ENCODE results near the gene ANG.
"Not testable (repeated sequence)": the region's sequence is repeated elsewhere in the genome, so short reads cannot be mapped to it uniquely, and the experiment has no call there.

ANG gene

DNA sequence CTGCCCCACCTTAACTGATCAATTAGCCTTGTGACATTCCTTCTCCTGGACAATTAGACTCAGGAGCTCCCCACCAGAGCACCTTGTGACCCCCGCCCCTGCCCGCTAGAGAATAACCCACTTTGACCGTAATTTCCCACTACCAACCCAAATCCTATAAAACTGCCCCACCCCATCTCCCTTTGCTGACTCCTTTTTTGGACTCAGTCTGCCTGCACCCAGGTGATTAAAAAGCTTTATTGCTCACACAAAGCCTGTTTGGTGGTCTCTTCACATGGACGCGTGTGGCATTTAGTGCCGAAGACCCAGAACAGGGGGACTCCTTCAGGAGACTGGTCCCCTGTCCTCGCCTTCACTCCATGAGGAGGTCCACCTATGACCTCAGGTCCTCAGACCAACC lies 12.4 kb downstream of the ANG start:
- DNase-seq: not testable (repeated sequence)

- DNase-seq: no peak
Observed at GRCh38 chr14:20706657-20707355, 18.2 kb downstream of the ANG start.

DNA sequence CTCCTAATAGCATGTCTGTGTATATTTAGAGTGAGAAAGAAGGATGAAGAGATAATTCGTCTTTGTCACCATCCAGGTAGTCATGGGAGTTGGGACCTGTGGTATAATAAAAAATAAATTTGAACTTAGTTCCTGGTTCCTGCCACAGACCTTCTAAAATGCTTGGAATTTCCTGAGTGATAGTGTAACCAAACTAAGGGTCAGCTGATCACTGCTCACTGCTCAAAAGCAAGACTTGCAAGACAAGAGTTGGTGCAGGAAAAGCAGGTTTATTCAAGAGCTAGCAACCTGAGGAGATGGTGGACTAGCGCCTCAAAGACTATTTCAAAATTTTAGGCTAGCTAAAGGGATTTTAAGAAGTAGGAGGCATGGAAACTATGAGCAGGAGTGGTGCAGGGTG lies 19.1 kb downstream of the ANG start:
- DNase-seq: no peak

- no peak for DNase-seq
Observed at GRCh38 chr14:20711261-20711660, 22.7 kb downstream of the ANG start.

DNA sequence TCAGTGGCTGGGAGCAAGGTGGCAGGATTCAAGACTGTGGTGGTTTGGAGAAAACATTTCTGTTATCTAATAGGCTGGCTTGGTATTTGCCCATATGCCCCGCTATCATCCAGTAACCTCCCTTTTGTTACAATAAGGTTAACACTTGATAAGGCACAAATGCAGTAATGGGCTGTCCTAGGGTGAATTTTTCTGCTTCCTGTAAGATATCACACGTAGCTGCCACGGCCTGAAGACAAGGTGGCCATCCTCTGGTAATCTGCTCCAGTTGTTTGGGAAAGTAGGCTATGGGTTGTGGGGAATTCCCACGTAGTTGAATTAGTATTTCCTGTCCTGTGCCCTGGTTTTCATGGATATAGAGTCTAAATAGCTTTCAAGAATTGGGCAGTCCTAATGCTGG lies 23.1 kb downstream of the ANG start:
- no peak for DNase-seq

DNA sequence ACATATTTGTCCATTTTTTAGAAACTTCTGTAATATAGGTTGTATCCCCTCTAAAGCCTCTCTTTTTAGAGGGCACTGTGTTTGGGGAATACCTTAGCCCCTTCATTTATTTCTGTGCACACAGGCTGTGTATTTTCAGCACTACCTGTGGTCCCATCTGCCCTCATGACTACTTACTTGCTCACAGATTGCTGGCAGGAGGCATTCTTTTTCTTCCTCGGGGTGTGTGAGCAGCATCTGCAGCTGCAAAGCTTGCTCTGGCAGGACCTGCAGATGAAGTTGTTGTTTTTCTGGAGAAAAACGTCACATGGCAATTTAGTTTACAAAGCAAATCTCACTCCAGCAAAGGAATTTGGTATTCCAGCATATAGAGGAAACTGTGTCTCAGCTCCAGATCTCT lies 24.3 kb downstream of the ANG start:
- DNase-seq: no peak

DNA sequence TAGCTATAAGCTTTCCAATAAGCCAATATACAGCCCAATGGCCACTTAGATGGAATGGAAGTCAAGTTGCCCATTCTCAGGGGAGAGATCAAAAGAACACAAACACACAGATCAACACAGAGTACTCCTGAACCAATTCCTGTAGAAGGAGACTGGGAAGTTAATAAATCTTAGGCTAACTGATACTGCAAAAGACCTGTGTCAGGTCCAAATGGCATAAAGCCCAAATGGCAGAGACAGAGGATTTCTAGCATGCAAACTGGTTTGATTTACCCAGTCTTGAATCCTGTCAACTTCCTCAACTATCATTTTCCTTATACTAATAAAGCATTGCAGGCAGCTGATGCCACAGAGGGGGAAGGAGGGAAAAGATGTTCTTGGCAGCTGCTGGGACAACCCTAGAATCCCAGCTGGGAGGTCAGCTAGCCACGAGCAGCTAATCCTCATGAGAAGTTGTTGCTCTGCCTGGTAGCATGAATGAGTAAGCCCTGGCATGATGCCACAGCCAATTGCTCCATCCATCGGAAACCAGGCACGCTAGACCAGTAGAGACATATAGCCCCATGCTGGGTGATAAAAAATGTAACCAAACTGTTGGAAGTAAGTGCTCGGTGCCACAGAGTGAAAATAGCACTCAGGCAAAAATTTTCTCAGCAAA lies 26.2 kb downstream of the ANG start:
- DNase-seq: no peak

DNA sequence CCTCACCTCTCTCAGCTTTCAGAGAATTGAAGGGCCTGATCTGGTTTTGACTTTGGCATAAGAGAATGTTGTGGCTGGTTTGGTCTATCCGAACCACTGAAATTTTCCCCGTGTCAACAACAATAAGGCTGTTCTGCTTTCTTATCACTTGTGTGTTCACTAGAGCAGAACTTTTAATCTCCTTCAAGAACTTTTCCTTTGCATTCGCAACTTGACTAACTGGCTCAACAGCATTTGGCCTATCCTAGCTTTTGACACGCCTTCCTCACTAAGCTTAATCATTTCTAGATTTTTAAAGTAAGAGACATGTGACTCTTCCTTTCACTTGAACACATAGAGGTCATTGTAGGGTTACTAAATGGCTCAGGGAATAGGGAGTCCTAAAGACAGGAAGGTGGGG lies 31.2 kb downstream of the ANG start:
- no peak for DNase-seq

- no peak for DNase-seq
Observed at GRCh38 chr14:20720741-20721140, 32.2 kb downstream of the ANG start.

DNA sequence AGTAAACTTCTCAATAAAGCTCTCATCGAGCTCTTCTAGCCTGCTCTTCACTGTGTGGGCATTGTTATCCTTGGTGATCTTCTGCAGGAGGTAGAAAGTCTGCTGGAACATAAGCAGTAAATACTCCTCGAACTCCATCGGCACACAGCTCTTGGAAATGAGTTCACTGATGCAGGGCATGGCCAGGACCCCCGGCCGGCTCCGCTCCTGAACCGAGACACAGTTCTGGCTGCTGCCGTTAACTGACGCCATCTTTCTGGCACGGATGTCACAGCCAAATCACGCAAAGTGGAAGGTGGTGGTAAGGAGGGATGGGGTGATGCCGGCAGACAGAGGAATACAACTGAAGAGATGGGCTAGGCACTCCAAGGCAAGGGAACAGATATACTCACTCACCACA lies 33.5 kb downstream of the ANG start:
- DNase-seq: no peak

DNA sequence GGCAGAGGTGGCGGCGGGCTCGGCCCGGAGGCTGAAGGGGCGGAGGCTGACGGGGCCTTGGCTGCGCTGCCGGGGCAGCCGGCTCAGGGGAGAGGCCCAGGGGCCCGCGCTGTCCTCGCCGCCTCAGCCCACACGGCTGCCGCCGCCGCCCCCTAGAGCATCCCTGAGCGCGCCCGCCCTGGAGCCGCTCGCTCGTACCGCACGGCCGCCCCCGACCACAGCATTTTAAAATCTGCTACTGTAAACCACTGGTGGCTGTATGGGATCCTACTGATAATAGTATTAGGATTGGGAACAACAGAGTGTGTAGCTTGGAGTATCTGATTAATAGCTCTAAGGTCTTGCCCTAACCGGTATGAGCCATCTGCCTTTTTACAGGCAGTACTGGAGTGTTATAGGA lies 34.9 kb downstream of the ANG start:
- DNase-seq: no peak

GRCh38 chr14:20726121-20726520 lies 37.6 kb downstream of the ANG start:
- DNase-seq: not testable (repeated sequence)

DNA sequence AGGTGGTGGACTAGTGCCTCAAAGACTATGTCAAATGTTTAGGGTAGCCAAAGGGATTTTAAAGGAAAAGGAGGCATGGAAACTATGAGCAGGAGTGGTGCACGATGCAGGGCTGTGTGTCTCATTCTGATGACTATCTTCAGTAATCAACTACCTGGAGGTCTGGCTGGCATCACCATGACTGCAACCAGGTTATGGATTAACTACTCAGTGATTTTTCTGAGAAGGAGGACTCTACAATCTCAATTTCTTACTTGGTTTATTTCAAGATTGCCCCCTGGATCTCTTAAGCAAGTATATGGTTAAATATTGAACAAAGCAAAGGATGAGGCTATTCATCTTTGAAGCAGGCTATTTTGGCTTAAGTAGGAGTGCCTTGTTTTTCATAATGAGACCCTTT lies 38.0 kb downstream of the ANG start:
- no peak for DNase-seq

DNA sequence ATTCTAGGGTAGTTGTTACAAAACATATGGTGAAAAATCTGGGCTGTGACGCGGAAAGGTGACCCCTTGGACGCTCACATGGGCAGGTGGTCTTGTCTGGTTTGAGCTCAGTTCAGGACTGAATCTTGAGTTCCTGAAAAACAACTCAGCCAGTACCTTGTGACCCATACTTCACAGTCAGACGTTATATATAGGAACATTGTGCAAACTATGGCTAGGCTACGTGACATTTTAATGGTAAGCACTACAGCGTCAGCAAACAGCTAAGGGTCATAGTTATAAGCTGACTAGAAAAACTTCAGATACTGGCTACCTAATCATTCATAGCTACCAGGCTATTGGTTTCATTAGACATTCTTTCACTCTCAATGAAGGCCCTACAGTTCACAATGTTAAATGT lies 42.3 kb downstream of the ANG start:
- no peak for DNase-seq

GRCh38 chr14:20732477-20732876 lies 43.9 kb downstream of the ANG start:
- DNase-seq: no peak

- DNase-seq: no peak
Observed at GRCh38 chr14:20732979-20733635, 44.5 kb downstream of the ANG start.

GRCh38 chr14:20733684-20734429 lies 45.3 kb downstream of the ANG start:
- DNase-seq: no peak

- no peak for DNase-seq
Observed at GRCh38 chr14:20734430-20734806, 45.9 kb downstream of the ANG start.

- DNase-seq: not testable (repeated sequence)
Observed at GRCh38 chr14:20738292-20738691, 49.7 kb downstream of the ANG start.

DNA sequence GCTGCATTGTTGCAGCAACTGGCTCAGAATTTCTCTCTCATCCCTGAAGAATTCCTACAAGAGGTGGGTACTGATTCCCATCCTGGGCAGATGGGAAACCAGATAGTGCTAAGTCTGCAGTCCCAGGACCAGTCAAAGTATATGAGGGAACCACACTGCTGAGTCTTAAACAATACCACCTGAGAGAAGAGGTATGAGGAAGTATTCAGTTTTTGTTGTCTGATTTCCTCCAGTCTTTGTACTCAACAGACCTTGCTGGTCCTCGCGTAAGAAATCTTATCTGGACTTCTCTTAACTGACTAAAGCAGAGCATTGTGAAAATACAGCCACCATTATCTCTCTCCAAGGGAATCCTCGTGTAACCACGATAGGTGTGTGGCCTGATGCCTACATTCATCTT lies 53.6 kb downstream of the ANG start:
- no peak for DNase-seq

DNA sequence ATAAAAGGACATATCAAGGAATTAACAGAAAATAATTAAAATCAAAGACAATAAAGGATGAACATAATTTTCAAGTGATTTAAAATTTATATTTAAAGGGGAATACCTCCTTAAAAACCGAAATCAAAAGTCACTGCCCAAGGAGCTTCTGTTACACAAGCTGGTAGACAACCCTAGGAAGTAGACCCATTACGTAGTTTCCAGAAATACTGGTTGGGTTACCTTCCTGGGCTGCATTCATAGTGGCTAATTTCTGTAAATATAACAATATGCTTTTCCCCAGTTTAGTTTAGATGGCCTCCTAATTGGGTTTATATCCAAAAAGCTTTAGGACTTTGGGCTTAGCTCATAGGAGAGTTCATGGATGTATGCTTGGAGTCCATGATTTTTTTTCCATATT lies 55.0 kb downstream of the ANG start:
- no peak for DNase-seq
